GM19193 (cell line): ENCODE results near the gene GLT1D1.

ENCODE experiments used
- POLR2A ChIP-seq: IDR thresholded peaks from 4 replicates; pipeline ENCODE4 v1.6.1; 2011; ENCODE audit not compliant: insufficient read depth, insufficient read length; ENCODE audit errors: extremely low read depth

The GLT1D1 gene

DNA sequence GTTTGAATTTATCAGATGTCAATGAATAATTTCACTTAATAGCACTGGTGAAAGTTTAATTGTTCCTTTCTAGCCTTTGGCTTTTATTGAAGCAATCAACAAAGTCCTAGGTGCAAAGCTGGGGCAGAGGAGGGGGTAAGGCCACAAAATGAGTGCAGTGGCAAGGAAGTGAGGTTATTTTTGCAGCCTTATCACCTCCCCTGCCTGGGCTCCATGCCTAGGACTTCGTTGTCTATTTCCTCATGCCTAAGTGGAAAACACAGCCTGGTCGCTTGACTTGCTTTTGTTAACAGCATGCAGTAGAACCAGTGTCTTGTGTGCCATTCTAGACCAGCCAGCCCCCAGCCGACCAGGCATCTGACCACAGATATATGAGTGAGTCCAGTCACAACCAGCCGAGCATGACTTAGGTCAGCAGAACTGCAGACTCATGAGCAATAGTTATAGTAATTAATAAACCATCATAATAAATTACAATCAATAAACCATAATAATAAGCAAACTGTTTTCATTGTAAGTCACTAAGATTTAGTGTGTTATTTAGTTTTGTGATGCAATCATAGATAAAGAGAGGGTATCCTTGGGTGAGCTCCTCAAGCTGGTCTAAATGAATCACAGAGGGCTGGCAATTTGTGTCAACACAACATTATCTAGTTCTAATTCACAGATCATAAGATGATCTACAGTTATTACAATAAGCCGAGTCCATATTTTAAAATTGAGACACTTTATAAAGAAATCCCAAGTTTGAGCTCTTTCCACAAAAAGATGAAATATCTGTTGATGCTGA is 156.8 kb downstream of the GLT1D1 start:
- no peak for TF ChIP-seq POLR2A

DNA sequence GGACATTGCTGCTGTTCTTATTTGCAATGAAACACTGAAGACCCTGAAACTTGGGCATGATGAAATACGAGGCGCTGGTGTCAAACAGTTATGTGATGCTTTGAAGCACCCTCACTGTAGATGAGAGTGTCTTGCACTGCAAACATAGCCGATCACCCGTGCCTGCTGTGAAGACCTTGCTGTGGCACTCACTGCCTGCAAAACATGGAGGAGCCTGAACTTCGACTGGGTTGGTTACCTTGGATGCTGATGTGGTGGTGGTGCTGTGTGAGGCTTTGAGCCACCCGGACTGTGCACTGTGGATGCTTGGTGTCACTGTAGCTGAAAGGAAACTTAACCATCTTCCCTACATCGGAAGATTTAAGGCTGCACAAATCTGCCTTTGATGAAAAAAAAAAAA is 162.9 kb downstream of the GLT1D1 start:
- no peak for TF ChIP-seq POLR2A

DNA sequence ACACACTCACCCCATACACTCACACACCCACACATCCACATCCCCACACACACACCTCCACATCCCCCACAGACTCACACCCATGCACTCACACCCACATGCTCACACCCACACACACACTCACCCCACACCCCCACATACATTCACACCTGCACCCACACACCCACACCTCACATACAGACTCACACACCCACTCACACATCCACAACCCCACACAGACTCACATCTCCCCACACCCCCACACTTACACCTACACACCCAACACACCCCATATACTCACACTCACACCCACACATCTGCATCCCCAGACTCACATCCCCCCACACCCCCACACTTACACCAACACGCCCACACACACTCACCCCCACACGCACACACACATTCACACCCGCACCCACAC is 171.8 kb downstream of the GLT1D1 start:
- TF ChIP-seq POLR2A, result no peak

DNA sequence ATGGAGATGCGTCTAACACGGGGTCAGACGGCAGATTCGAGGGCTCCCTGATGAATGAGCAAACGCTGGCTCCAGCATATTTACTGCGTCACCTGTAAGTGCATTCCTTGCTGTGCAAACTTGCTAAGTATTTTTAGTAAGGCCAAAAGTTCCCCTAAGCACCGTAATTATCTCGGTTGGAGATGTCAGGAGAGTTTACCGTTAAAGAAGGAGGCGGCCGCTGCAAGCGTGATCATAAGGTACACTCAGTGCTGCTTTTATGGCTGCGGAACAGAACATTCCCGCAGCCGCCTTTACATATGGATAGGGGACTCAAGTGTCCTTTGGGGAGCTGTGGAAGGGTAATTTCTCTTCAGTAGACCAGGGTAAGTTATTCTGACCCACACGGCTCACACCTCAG is 175.6 kb downstream of the GLT1D1 start:
- no peak for TF ChIP-seq POLR2A
